GM18505 (cell line): ENCODE data around the gene ANKRD33B.
"Not testable (repeated sequence)": the region's sequence is repeated elsewhere in the genome, so short reads cannot be mapped to it uniquely, and the experiment has no call there.

ENCODE experiments used
- ATAC-seq: cut with Tn5 transposase; IDR thresholded peaks from one replicate; pipeline ENCODE4 v1.9.1; 2021; ENCODE audit not compliant: unreplicated experiment
- POLR2A ChIP-seq: IDR thresholded peaks from 4 replicates; pipeline ENCODE4 v1.6.1; 2011; ENCODE audit warnings: borderline replicate concordance; ENCODE audit not compliant: insufficient read depth, insufficient read length; ENCODE audit errors: extremely low read depth

Gene ANKRD33B

GRCh38 chr5:10572451-10572850 lies 8.6 kb downstream of the ANKRD33B start:
- no peak for TF ChIP-seq POLR2A
- ATAC-seq: no peak

- no peak for TF ChIP-seq POLR2A
- no peak for ATAC-seq
Measured at GRCh38 chr5:10573487-10574145, 9.7 kb downstream of the ANKRD33B start.

GRCh38 chr5:10574879-10575278 lies 11.0 kb downstream of the ANKRD33B start:
- ATAC-seq: not testable (repeated sequence)

- no peak for ATAC-seq
- TF ChIP-seq POLR2A: no peak
Measured at GRCh38 chr5:10576121-10576789, 12.4 kb downstream of the ANKRD33B start.

- no peak for ATAC-seq
- TF ChIP-seq POLR2A: no peak
Measured at GRCh38 chr5:10576790-10577189, 12.9 kb downstream of the ANKRD33B start.

- ATAC-seq: no peak
Measured at GRCh38 chr5:10577371-10578292, 13.8 kb downstream of the ANKRD33B start.

GRCh38 chr5:10578293-10578665 lies 14.4 kb downstream of the ANKRD33B start:
- no peak for ATAC-seq
- TF ChIP-seq POLR2A: no peak

More at GRCh38 chr5:10577371-10578292, 13.8 kb downstream of the ANKRD33B start:
- TF ChIP-seq POLR2A: peak; percentile 52

- ATAC-seq: peak; percentile 58
- TF ChIP-seq POLR2A: no peak
Measured at GRCh38 chr5:10578869-10579268, 15.0 kb downstream of the ANKRD33B start.

- TF ChIP-seq POLR2A: no peak
- ATAC-seq: no peak
Measured at GRCh38 chr5:10579536-10580521, 16.0 kb downstream of the ANKRD33B start.

- ATAC-seq: no peak
- TF ChIP-seq POLR2A: no peak
Measured at GRCh38 chr5:10580531-10581423, 16.9 kb downstream of the ANKRD33B start.

- no peak for ATAC-seq
- TF ChIP-seq POLR2A: no peak
Measured at GRCh38 chr5:10581424-10581748, 17.5 kb downstream of the ANKRD33B start.
